Gastrocnemius medialis (tissue), 4 donors: ENCODE data around the gene TM2D1. TPM values are rescaled to one million over a fixed set of nuclear protein-coding genes. Genes with fewer than 3 reads are reported as not detected.

ENCODE experiments used
- ATAC-seq, 2 donors: fragments of 150-250 bp; one replicate each; pipeline ENCODE4 v1.9.1; 2016
- DNase-seq, 2 donors: peaks; one replicate each; pipeline ENCODE4 v3.0.0-alpha.2; 2019
- H3K27ac ChIP-seq, 4 donors: fragments of 200-600 bp; sonication (generic); 1 replicate in 1 of 4; 2 replicates in 3 of 4; pipeline ENCODE4 v1.5.1; 2016 to 2018; ENCODE audit warnings: mild to moderate bottlenecking in 2 of 4, moderate library complexity in 1 of 4
- H3K27me3 ChIP-seq, 3 donors: fragments of 200-600 bp; sonication (generic) in 2 of 3; 1 replicate in 1 of 3; 2 replicates in 2 of 3; pipeline versions ENCODE4 v1.5.1 to v1.6.0; 2016 to 2019; ENCODE audit warnings: mild to moderate bottlenecking in 1 of 3, moderate library complexity in 1 of 3
- H3K36me3 ChIP-seq, 2 donors: fragments of 200-600 bp; sonication (generic) in 1 of 2; one replicate each; pipeline ENCODE4 v1.5.1; 2017 to 2018
- H3K4me1 ChIP-seq, 2 donors: fragments of 200-600 bp; sonication (generic) in 1 of 2; one replicate each; pipeline ENCODE4 v1.5.1; 2016 to 2017; ENCODE audit warnings: mild to moderate bottlenecking in 2 of 2
- H3K4me3 ChIP-seq, 4 donors: fragments of 200-600 bp; sonication (generic) in 3 of 4; 1 replicate in 1 of 4; 2 replicates in 3 of 4; pipeline ENCODE4 v1.5.1; 2016 to 2019; ENCODE audit warnings: mild to moderate bottlenecking in 2 of 4
- H3K9me3 ChIP-seq, 3 donors: fragments of 200-600 bp; sonication (generic) in 2 of 3; 1 replicate in 1 of 3; 2 replicates in 2 of 3; pipeline ENCODE4 v1.5.1; 2016 to 2019
- POLR2A ChIP-seq, 2 donors: fragments of 450-650 bp; IDR thresholded peaks; one replicate each; pipeline ENCODE4 v1.6.1; 2017; ENCODE audit warnings: antibody characterized with exemption in 2 of 2, mild to moderate bottlenecking in 2 of 2, moderate library complexity in 2 of 2
- in situ Hi-C, 4 donors: fragments of 200-750 bp; cut with MboI; loops; one replicate each; pipeline versions ENCODE4 v1.15.0 to v1.8.0; 2017; ENCODE audit warnings: low sequenced_read_pairs in 4 of 4
- intact Hi-C: fragments of 100-400 bp; cut with DNase I; formaldehyde crosslinking; loops from one replicate; pipeline ENCODE4 v1.15.1; 2023; ENCODE audit warnings: low total_unique reads
- total RNA-seq, 4 donors: library from RNA; depleted of rRNA; stranded (reverse); fragments of >200 nt; gene quantifications; one replicate each; pipeline versions ENCODE4 v1.1.0 to v1.2.3, GENCODE V29; 2016
- TF ChIP-seq, protein P1 (sequence below), 5 experiments: fragments of 450-650 bp in 3 of 5; fragments of 200-600 bp in 2 of 5; sonication (generic) in 2 of 5; IDR thresholded peaks in 4 of 5; conservative IDR thresholded peaks in 1 of 5; 1 replicate in 4 of 5; 2 replicates in 1 of 5; pipeline ENCODE4 v1.5.1; 2016 to 2019; ENCODE audit warnings: antibody characterized with exemption in 5 of 5, mild to moderate bottlenecking in 3 of 5, moderate library complexity in 3 of 5

TM2D1 gene
- total RNA-seq = 10 to 100 TPM; 33.6 to 56.8 (median 38.5) TPM

DNA sequence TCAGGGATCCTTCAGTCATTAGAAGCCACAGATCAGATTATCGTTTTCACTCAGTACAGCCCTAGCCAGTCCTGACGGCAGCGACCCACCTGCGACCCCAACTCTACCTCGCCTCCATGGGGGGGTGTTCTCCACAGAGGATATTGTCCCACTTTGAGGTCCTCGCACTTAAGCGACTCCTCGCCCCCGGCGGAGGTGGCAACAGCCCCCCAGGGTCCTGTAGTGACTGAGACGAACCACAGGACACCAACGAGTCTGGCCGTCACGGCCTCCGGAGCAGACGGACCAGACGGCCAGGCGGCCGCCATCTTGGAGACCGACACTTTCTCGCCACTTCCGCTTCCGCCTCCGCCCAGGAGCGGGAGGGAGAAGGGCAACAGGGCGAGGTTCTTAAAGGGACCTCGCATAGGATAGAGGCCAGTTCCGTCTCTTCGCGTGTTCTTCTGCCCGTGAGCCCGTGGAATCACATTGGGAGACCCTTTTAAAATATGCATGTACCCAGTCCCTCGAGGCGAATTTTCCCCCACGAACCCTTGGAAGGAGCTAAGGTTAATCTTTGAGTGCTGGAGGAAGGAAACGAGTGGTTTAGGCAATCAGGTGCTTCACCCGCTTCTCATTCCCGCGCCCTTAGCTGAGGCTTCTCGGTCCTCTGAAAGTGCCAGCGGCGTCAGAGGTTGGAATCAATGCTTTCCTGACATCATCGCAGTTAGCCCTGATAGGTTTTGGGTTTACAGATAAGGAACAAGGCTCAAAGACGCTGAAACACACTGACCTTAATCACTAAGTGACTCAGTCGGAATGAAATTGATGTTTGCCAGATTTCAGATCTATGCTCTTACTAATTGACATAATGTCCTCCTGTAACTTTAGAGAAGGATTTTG is at the start of gene TM2D1:
TSS of gene TM2D1 (minus strand) at position 329 of the 882 bp plus-strand sequence. CDS start at position 308, 21 bp downstream.
- in situ Hi-C loops = loop anchor here in 1 of 4 donors (25.0 kb wide), 1 partner anchor 1062 kb away; the partner anchor contains the start of gene ATG4C
- ATAC-seq = peak; percentile 99
- peak; percentile 81 to 85 for DNase-seq
- Histone ChIP-seq H3K9me3 (no peaks in the 10 kb centered on the region), H3K4me3 (peak within 1 kb of the TSS; percentile 86 to 98 (median 96)), H3K36me3 (peaks cover 0 to 4% of the 10 kb centered on the region in 2 donors), H3K4me1 (peaks cover 17 to 18% of the 10 kb centered on the region in 2 donors), H3K27me3 (no peaks in the 10 kb centered on the region), H3K27ac (peak within 1 kb of the TSS; percentile 91 to 96 (median 94))
- TF ChIP-seq, protein P1, sequence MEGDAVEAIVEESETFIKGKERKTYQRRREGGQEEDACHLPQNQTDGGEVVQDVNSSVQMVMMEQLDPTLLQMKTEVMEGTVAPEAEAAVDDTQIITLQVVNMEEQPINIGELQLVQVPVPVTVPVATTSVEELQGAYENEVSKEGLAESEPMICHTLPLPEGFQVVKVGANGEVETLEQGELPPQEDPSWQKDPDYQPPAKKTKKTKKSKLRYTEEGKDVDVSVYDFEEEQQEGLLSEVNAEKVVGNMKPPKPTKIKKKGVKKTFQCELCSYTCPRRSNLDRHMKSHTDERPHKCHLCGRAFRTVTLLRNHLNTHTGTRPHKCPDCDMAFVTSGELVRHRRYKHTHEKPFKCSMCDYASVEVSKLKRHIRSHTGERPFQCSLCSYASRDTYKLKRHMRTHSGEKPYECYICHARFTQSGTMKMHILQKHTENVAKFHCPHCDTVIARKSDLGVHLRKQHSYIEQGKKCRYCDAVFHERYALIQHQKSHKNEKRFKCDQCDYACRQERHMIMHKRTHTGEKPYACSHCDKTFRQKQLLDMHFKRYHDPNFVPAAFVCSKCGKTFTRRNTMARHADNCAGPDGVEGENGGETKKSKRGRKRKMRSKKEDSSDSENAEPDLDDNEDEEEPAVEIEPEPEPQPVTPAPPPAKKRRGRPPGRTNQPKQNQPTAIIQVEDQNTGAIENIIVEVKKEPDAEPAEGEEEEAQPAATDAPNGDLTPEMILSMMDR (IDR thresholded peaks at IDR 0.05 in 4 of 5, conservative IDR thresholded peaks at IDR 0.05 in 1 of 5) = no peak
- peak; percentile 64 to 77 for TF ChIP-seq POLR2A (IDR thresholded peaks at IDR 0.05)
- intact Hi-C loops = loop anchor here (1.0 to 10.0 kb wide), 3 partner anchors 17 to 673 kb away; partner anchors contain the start of gene PATJ

DNA sequence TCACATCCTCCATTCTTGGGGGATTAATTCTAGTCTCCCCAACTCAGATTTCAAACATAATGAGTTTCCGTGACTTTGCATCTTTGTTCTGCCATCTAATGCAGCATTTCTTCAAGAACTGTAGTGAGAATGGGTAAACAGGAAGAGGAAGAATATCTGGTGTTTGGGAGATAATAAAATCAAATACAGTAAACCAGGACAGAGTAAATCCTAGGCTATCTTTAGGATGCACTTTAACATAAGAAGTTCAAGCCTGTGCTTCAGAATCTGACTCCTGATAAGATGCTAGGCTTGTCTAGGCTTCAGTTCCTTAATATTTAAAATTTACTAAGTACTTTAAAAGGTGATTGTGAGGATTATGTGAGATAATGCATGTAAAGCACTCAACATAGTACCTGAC is 45.2 kb upstream of the TM2D1 start:
- ATAC-seq (no peak), DNase-seq (no peak)
- peaks cover 0 to 20% of the 10 kb centered on the region in 2 donors for H3K36me3 ChIP-seq
- no peak overlapping the region for H3K27ac ChIP-seq
- intact Hi-C loops = no loop called here
- no peak overlapping the region for H3K4me3 ChIP-seq
- TF ChIP-seq, protein P1 (IDR thresholded peaks at IDR 0.05 in 4 of 5, conservative IDR thresholded peaks at IDR 0.05 in 1 of 5) = no peak
- TF ChIP-seq POLR2A (IDR thresholded peaks at IDR 0.05) = no peak
- no peaks in the 10 kb centered on the region for H3K4me1 ChIP-seq
- in situ Hi-C loops = no loop called here
- H3K27me3 ChIP-seq = no peaks in the 10 kb centered on the region
- no peaks in the 10 kb centered on the region for H3K9me3 ChIP-seq

DNA sequence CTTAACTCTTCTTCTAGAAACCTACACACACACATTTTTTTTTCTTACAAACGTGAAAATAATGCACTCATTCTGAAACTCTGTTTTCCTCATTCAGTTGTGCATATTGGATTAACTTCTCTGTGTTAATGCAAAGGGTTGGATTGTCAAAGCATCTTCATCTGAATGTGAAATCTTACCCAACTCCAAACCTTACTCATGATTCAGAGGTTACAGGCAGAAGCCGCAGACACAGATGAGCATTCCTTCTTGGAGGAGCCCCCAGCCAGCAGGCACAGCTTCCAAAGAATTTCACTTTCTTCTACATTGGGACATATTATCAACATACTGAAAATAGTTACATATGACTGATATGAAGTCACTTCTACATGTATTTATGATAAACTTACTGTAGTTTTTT is 33.0 kb upstream of the TM2D1 start:
- intact Hi-C loops (no loop called here), in situ Hi-C loops (no loop called here)
- ATAC-seq (no peak), DNase-seq (no peak)
- no peaks in the 10 kb centered on the region for H3K36me3 ChIP-seq
- no peaks in the 10 kb centered on the region for H3K4me1 ChIP-seq
- H3K27ac ChIP-seq = no peak overlapping the region
- no peak overlapping the region for H3K4me3 ChIP-seq
- TF ChIP-seq, protein P1 (IDR thresholded peaks at IDR 0.05 in 4 of 5, conservative IDR thresholded peaks at IDR 0.05 in 1 of 5) = no peak
- no peak for TF ChIP-seq POLR2A (IDR thresholded peaks at IDR 0.05)
- H3K9me3 ChIP-seq = no peaks in the 10 kb centered on the region
- no peaks in the 10 kb centered on the region for H3K27me3 ChIP-seq

- intact Hi-C loops = no loop called here
- in situ Hi-C loops = no loop called here
- TF ChIP-seq, protein P1 (IDR thresholded peaks at IDR 0.05 in 4 of 5, conservative IDR thresholded peaks at IDR 0.05 in 1 of 5) = no peak
- TF ChIP-seq POLR2A (IDR thresholded peaks at IDR 0.05) = no peak
- H3K9me3 ChIP-seq = no peaks in the 10 kb centered on the region
- H3K27me3 ChIP-seq = no peaks in the 10 kb centered on the region
- no peak overlapping the region for H3K4me3 ChIP-seq
- H3K4me1 ChIP-seq = no peaks in the 10 kb centered on the region
- ATAC-seq = no peak
- no peaks in the 10 kb centered on the region for H3K36me3 ChIP-seq
- DNase-seq = no peak
- no peak overlapping the region for H3K27ac ChIP-seq
Measured at GRCh38 chr1:61756773-61757172, 31.8 kb upstream of the TM2D1 start.
